Measurements from ENCODE around the gene RPH3AL.

GRCh38 chr17:199806-200545 is 152.6 kb downstream of the RPH3AL start:
- TF ChIP-seq POLR2AphosphoS5 (IDR thresholded peaks at IDR 0.05) = no peak
- TF ChIP-seq, protein P1, sequence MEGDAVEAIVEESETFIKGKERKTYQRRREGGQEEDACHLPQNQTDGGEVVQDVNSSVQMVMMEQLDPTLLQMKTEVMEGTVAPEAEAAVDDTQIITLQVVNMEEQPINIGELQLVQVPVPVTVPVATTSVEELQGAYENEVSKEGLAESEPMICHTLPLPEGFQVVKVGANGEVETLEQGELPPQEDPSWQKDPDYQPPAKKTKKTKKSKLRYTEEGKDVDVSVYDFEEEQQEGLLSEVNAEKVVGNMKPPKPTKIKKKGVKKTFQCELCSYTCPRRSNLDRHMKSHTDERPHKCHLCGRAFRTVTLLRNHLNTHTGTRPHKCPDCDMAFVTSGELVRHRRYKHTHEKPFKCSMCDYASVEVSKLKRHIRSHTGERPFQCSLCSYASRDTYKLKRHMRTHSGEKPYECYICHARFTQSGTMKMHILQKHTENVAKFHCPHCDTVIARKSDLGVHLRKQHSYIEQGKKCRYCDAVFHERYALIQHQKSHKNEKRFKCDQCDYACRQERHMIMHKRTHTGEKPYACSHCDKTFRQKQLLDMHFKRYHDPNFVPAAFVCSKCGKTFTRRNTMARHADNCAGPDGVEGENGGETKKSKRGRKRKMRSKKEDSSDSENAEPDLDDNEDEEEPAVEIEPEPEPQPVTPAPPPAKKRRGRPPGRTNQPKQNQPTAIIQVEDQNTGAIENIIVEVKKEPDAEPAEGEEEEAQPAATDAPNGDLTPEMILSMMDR (IDR thresholded peaks at IDR 0.05) = no peak

All from prostate gland (tissue), 2 donors.